HEK293 (cell line): ENCODE results near the gene RNF111.

ENCODE experiments used
- CTCF ChIA-PET: fragments of 350-600 bp; formaldehyde crosslinking; extraction: SDS; loops from one replicate; lab custom pipeline; 2021; ENCODE audit warnings: antibody characterized with exemption; lab: Yijun Ruan, JAX
- POLR2A ChIA-PET: fragments of 300-600 bp; formaldehyde crosslinking; extraction: SDS; loops from one replicate; lab custom pipeline; 2020; ENCODE audit warnings: antibody characterized with exemption, inconsistent platforms; lab: Yijun Ruan, JAX
- H3K27ac ChIP-seq: fragments of 200-500 bp; sonication (Bioruptor generic); 2 replicates; pipeline ENCODE4 v1.5.1; 2014; ENCODE audit warnings: low read depth, low read length, control low read depth, inconsistent platforms; ENCODE audit errors: extremely low read depth
- H3K36me3 ChIP-seq, 2 experiments: fragments of 200-500 bp in 1 of 2; sonication (Bioruptor generic) in 1 of 2; 1 replicate in 1 of 2; 2 replicates in 1 of 2; pipeline ENCODE4 v1.5.1; 2014 to 2017; ENCODE audit warnings: inconsistent platforms in 2 of 2, low read length in 2 of 2; ENCODE audit not compliant: control insufficient read depth in 2 of 2, insufficient read depth in 1 of 2
- H3K4me1 ChIP-seq: fragments of 200-500 bp; sonication (Bioruptor generic); 2 replicates; pipeline ENCODE4 v1.5.1; 2014; ENCODE audit warnings: mild to moderate bottlenecking, low read length, inconsistent platforms; ENCODE audit not compliant: control insufficient read depth, insufficient read depth
- H3K4me3 ChIP-seq: 2 replicates; pipeline ENCODE4 v1.5.1; 2011; ENCODE audit warnings: low read depth, mild to moderate bottlenecking, control low read depth, low read length, moderate library complexity
- H3K9me3 ChIP-seq: fragments of 200-500 bp; sonication (Bioruptor generic); 2 replicates; pipeline ENCODE4 v1.5.1; 2014; ENCODE audit warnings: low read depth, low read length, inconsistent platforms; ENCODE audit not compliant: control insufficient read depth, insufficient read depth
- GFI1B ChIP-seq: fragments of 450-650 bp; formaldehyde crosslinking; IDR thresholded peaks from 2 replicates; pipeline ENCODE4 v1.5.1; 2016; ENCODE audit warnings: missing biosample characterization, missing genetic modification characterization
- GLIS2 ChIP-seq: fragments of 450-650 bp; formaldehyde crosslinking; IDR thresholded peaks from 2 replicates; pipeline ENCODE4 v1.5.1; 2016; ENCODE audit warnings: missing biosample characterization, missing genetic modification characterization
- KLF9 ChIP-seq: fragments of 450-650 bp; formaldehyde crosslinking; IDR thresholded peaks from 2 replicates; pipeline ENCODE4 v1.5.1; 2016; ENCODE audit warnings: missing biosample characterization, missing genetic modification characterization, low read depth
- REST ChIP-seq: fragments of 450-650 bp; formaldehyde crosslinking; IDR thresholded peaks from 2 replicates; pipeline ENCODE4 v1.5.1; 2016; ENCODE audit warnings: missing biosample characterization, missing genetic modification characterization
- ZBTB1 ChIP-seq: fragments of 450-650 bp; formaldehyde crosslinking; IDR thresholded peaks from 2 replicates; pipeline ENCODE4 v1.5.1; 2016; ENCODE audit warnings: missing biosample characterization, missing genetic modification characterization
- ZBTB10 ChIP-seq: fragments of 450-650 bp; formaldehyde crosslinking; IDR thresholded peaks from 2 replicates; pipeline ENCODE4 v1.5.1; 2016; ENCODE audit warnings: missing biosample characterization, missing genetic modification characterization
- ZBTB20 ChIP-seq: fragments of 450-650 bp; formaldehyde crosslinking; IDR thresholded peaks from 2 replicates; pipeline ENCODE4 v1.5.1; 2016; ENCODE audit warnings: missing biosample characterization, missing genetic modification characterization
- ZNF266 ChIP-seq: fragments of 450-650 bp; formaldehyde crosslinking; IDR thresholded peaks from 2 replicates; pipeline ENCODE4 v1.5.1; 2016; ENCODE audit warnings: missing biosample characterization, missing genetic modification characterization, low read depth
- ZNF354C ChIP-seq: fragments of 450-650 bp; formaldehyde crosslinking; IDR thresholded peaks from 2 replicates; pipeline ENCODE4 v1.5.1; 2016; ENCODE audit warnings: missing biosample characterization, missing genetic modification characterization, low read depth, borderline replicate concordance
- ZNF398 ChIP-seq: fragments of 450-650 bp; formaldehyde crosslinking; IDR thresholded peaks from 2 replicates; pipeline ENCODE4 v1.5.1; 2017; ENCODE audit warnings: missing biosample characterization, missing genetic modification characterization
- ZNF529 ChIP-seq: fragments of 450-650 bp; formaldehyde crosslinking; IDR thresholded peaks from 2 replicates; pipeline ENCODE4 v1.5.1; 2017; ENCODE audit warnings: missing genetic modification characterization, missing biosample characterization; ENCODE audit not compliant: insufficient replicate concordance
- ZNF530 ChIP-seq: fragments of 450-650 bp; formaldehyde crosslinking; IDR thresholded peaks from 2 replicates; pipeline ENCODE4 v1.5.1; 2016; ENCODE audit warnings: low read depth, missing biosample characterization, missing genetic modification characterization
- ZNF571 ChIP-seq: fragments of 450-650 bp; formaldehyde crosslinking; IDR thresholded peaks from 2 replicates; pipeline ENCODE4 v1.5.0; 2017; ENCODE audit warnings: missing biosample characterization, missing genetic modification characterization
- ZNF692 ChIP-seq: fragments of 450-650 bp; formaldehyde crosslinking; IDR thresholded peaks from 2 replicates; pipeline ENCODE4 v1.5.1; 2016; ENCODE audit warnings: missing biosample characterization, missing genetic modification characterization
- ZNF785 ChIP-seq: fragments of 450-650 bp; formaldehyde crosslinking; IDR thresholded peaks from 2 replicates; pipeline ENCODE4 v1.5.1; 2016; ENCODE audit warnings: missing biosample characterization, missing genetic modification characterization

RNF111 gene

GRCh38 chr15:59013246-59013873, 25.9 kb downstream of the RNF111 start (continued):
- TF ChIP-seq ZNF266 (tag by site-specific recombination) (no peak), ZNF530 (tag by site-specific recombination) (no peak), ZBTB20 (tag by site-specific recombination) (no peak), ZNF529 (tag by site-specific recombination) (no peak), ZNF785 (no peak), ZNF354C (tag by site-specific recombination) (no peak), ZNF692 (tag by site-specific recombination) (no peak), KLF9 (no peak), ZNF398 (tag by site-specific recombination) (no peak)

GRCh38 chr15:59014068-59014467, 26.6 kb downstream of the RNF111 start:
- Histone ChIP-seq H3K27ac (no peak overlapping the region), H3K36me3 (peaks cover 0 to 4% of the 10 kb centered on the region in 2 experiments; a peak in 2 of 3 replicates), H3K4me1 (no peaks in the 10 kb centered on the region), H3K4me3 (no peak overlapping the region), H3K9me3 (no peaks in the 10 kb centered on the region)
- CTCF ChIA-PET = no interaction called here
- TF ChIP-seq GFI1B (no peak), ZNF692 (tag by site-specific recombination) (no peak)
- POLR2A ChIA-PET = no interaction called here

GRCh38 chr15:59017449-59017848, 30.0 kb downstream of the RNF111 start:
- TF ChIP-seq ZNF571 (tag by site-specific recombination) (no peak), GLIS2 (no peak), ZBTB10 (tag by site-specific recombination) (no peak), ZBTB1 (tag by site-specific recombination) (no peak), REST (no peak)
- H3K4me3 ChIP-seq = no peak overlapping the region
- H3K9me3 ChIP-seq = no peaks in the 10 kb centered on the region
- peaks cover 0 to 4% of the 10 kb centered on the region in 2 experiments; a peak in 2 of 3 replicates for H3K36me3 ChIP-seq
- H3K4me1 ChIP-seq = no peaks in the 10 kb centered on the region
- ChIA-PET POLR2A (no interaction called here), CTCF (interaction anchor here (0.6 kb wide), 1 partner anchor 60 kb away, joined by 4 read pairs; no protein-coding TSS in a partner anchor)
- no peak overlapping the region for H3K27ac ChIP-seq
